Fibroblast of villous mesenchyme (primary cell): ENCODE measurements around the gene CCT8L2. TPM values are rescaled to one million over a fixed set of nuclear protein-coding genes. Genes with fewer than 3 reads are reported as not detected.
"Not testable (repeated sequence)": the region's sequence is repeated elsewhere in the genome, so short reads cannot be mapped to it uniquely, and the experiment has no call there.

Source experiments
- DNase-seq: peaks from one replicate; pipeline ENCODE4 v3.0.0-alpha.2; 2010; ENCODE audit warnings: low read depth
- H3K4me3 ChIP-seq: 2 replicates; pipeline ENCODE4 v1.5.1; 2011; ENCODE audit warnings: low read depth, mild to moderate bottlenecking, low read length
- CTCF ChIP-seq: IDR thresholded peaks from 2 replicates; pipeline ENCODE4 v1.5.1; 2012; ENCODE audit warnings: low read depth, mild to moderate bottlenecking, low read length; ENCODE audit not compliant: insufficient read depth
- total RNA-seq: library from RNA; depleted of rRNA; stranded (reverse); fragments of >200 nt; gene quantifications from 2 replicates; pipeline ENCODE4 v1.2.3, GENCODE V29; 2012

Gene CCT8L2
- total RNA-seq, 1 donor, result not detected

GRCh38 chr22:16586991-16587390 is 5.6 kb downstream of the CCT8L2 start:
- TF ChIP-seq CTCF, result no peak
- no peak overlapping the region for H3K4me3 ChIP-seq
- DNase-seq, result no peak

- no peak for TF ChIP-seq CTCF
- no peak for DNase-seq
- no peak overlapping the region for H3K4me3 ChIP-seq
Observed at GRCh38 chr22:16586170-16586569, 6.4 kb downstream of the CCT8L2 start.

- not testable (repeated sequence) for DNase-seq, H3K4me3 ChIP-seq
Observed at GRCh38 chr22:16580872-16581271, 11.7 kb downstream of the CCT8L2 start.

GRCh38 chr22:16569240-16569834 is 23.3 kb downstream of the CCT8L2 start:
- DNase-seq, H3K4me3 ChIP-seq: not testable (repeated sequence)

- no peak for TF ChIP-seq CTCF
- no peak for DNase-seq
- H3K4me3 ChIP-seq, result no peak overlapping the region
Observed at GRCh38 chr22:16568425-16568758, 24.2 kb downstream of the CCT8L2 start.

GRCh38 chr22:16567617-16568424 is 24.8 kb downstream of the CCT8L2 start:
- not testable (repeated sequence) for DNase-seq

GRCh38 chr22:16566421-16567151 is 26.0 kb downstream of the CCT8L2 start:
- DNase-seq, result not testable (repeated sequence)

More at GRCh38 chr22:16567617-16568424, 24.8 kb downstream of the CCT8L2 start:
- H3K4me3 ChIP-seq, result not testable (repeated sequence)

GRCh38 chr22:16565585-16566420 is 26.8 kb downstream of the CCT8L2 start:
- H3K4me3 ChIP-seq, DNase-seq: not testable (repeated sequence)

More at GRCh38 chr22:16566421-16567151, 26.0 kb downstream of the CCT8L2 start:
- H3K4me3 ChIP-seq, result not testable (repeated sequence)

GRCh38 chr22:16564837-16565584 is 27.6 kb downstream of the CCT8L2 start:
- DNase-seq, H3K4me3 ChIP-seq: not testable (repeated sequence)
